KOPT-K1 (cell line): Measurements from ENCODE around the gene BTNL3.

Experiments used
- H3K27ac ChIP-seq: fragments of 200-600 bp; sonication (generic); 2 replicates; pipeline ENCODE4 v1.5.1; 2016; ENCODE audit warnings: antibody characterized with exemption, mild to moderate bottlenecking, low read depth, low read length; ENCODE audit not compliant: poor library complexity, severe bottlenecking
- H3K36me3 ChIP-seq: fragments of 200-600 bp; sonication (generic); 2 replicates; pipeline ENCODE4 v1.5.1; 2017; ENCODE audit warnings: antibody characterized with exemption, mild to moderate bottlenecking, low read length, moderate library complexity; ENCODE audit not compliant: insufficient read depth
- H3K9me3 ChIP-seq: fragments of 200-600 bp; sonication (generic); 2 replicates; pipeline ENCODE4 v1.5.1; 2017; ENCODE audit warnings: antibody characterized with exemption, low read length, mild to moderate bottlenecking; ENCODE audit not compliant: insufficient read depth, poor library complexity, severe bottlenecking

BTNL3 gene

GRCh38 chr5:181051841-181052671, 63.4 kb downstream of the BTNL3 start:
- Histone ChIP-seq H3K27ac (no peak overlapping the region), H3K36me3 (no peaks in the 10 kb centered on the region), H3K9me3 (peaks cover 12% of the 10 kb centered on the region)

- Histone ChIP-seq H3K27ac (no peak overlapping the region), H3K36me3 (no peaks in the 10 kb centered on the region)
Observed at GRCh38 chr5:181052672-181053487, 64.2 kb downstream of the BTNL3 start.

DNA sequence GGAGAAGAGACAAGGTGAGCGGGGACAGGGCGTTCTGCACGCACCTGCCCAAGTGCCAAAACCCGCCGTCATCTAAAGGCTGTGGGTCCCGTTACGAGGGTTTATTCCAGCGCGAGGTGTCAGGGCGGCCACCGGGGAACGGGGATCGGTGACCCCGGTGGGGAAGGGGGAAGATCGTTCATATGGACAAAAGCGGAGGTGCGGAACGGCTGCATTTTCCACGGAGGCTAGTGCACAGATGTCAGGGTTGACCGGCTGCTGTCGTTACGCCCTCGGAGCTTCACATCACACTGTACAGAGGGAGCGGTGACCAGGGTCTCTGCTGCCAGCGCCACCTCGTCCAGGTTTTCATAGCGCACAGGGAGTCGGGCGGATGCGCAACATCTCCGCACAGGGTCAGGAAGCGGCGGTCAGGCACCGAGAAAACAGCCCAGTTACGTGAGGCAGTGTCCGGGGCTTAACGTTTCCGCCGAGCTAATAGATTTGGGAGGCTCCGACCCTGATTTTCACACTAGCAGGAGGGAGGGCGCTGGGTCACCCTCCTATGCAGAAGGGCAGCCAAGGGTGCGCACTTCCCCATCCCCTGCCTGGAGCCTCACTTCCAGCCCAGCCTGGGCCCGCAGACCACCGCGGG, 65.0 kb downstream of the BTNL3 start:
- no peaks in the 10 kb centered on the region for H3K36me3 ChIP-seq

More at GRCh38 chr5:181052672-181053487, 64.2 kb downstream of the BTNL3 start:
- peaks cover 12% of the 10 kb centered on the region for H3K9me3 ChIP-seq

GRCh38 chr5:181054138-181054537, 65.5 kb downstream of the BTNL3 start:
- H3K36me3 ChIP-seq, result no peaks in the 10 kb centered on the region
- H3K27ac ChIP-seq, result no peak overlapping the region
- H3K9me3 ChIP-seq, result peaks cover 12% of the 10 kb centered on the region

More for the DNA sequence above, 65.0 kb downstream of the BTNL3 start:
- Histone ChIP-seq H3K27ac (no peak overlapping the region), H3K9me3 (peaks cover 12% of the 10 kb centered on the region)

- Histone ChIP-seq H3K27ac (no peak overlapping the region), H3K9me3 (peaks cover 12% of the 10 kb centered on the region), H3K36me3 (no peaks in the 10 kb centered on the region)
Observed at GRCh38 chr5:181054871-181055459, 66.3 kb downstream of the BTNL3 start.
